Measurements from ENCODE around the gene PTPRN2.

PTPRN2 gene

GRCh38 chr7:158135931-158136330, 451.7 kb downstream of the PTPRN2 start:
- DNase-seq (ENCODE audit: low read depth) = no peak

GRCh38 chr7:158134824-158135223, 452.8 kb downstream of the PTPRN2 start:
- no peak for DNase-seq (ENCODE audit: low read depth)

GRCh38 chr7:158133515-158134271, 453.9 kb downstream of the PTPRN2 start:
- no peak for DNase-seq (ENCODE audit: low read depth)

- DNase-seq (ENCODE audit: low read depth) = no peak
Measured at GRCh38 chr7:158133057-158133456, 454.6 kb downstream of the PTPRN2 start.

- no peak for DNase-seq (ENCODE audit: low read depth)
Measured at GRCh38 chr7:158130023-158130409, 457.6 kb downstream of the PTPRN2 start.

- no peak for DNase-seq (ENCODE audit: low read depth)
Measured at GRCh38 chr7:158129037-158130022, 458.3 kb downstream of the PTPRN2 start.

- no peak for DNase-seq (ENCODE audit: low read depth)
Measured at GRCh38 chr7:158128572-158128971, 459.1 kb downstream of the PTPRN2 start.

- no peak for DNase-seq (ENCODE audit: low read depth)
Measured at GRCh38 chr7:158127241-158127640, 460.4 kb downstream of the PTPRN2 start.

- no peak for DNase-seq (ENCODE audit: low read depth)
Measured at GRCh38 chr7:158126661-158127060, 461.0 kb downstream of the PTPRN2 start.

GRCh38 chr7:158125721-158126120, 461.9 kb downstream of the PTPRN2 start:
- no peak for DNase-seq (ENCODE audit: low read depth)

GRCh38 chr7:158125091-158125490, 462.5 kb downstream of the PTPRN2 start:
- DNase-seq (ENCODE audit: low read depth) = no peak

- no peak for DNase-seq (ENCODE audit: low read depth)
Measured at GRCh38 chr7:158124671-158125079, 462.9 kb downstream of the PTPRN2 start.

- DNase-seq (ENCODE audit: low read depth) = no peak
Measured at GRCh38 chr7:158123753-158124152, 463.9 kb downstream of the PTPRN2 start.

GRCh38 chr7:158123214-158123613, 464.4 kb downstream of the PTPRN2 start:
- no peak for DNase-seq (ENCODE audit: low read depth)

GRCh38 chr7:158121441-158122045, 466.1 kb downstream of the PTPRN2 start:
- DNase-seq (ENCODE audit: low read depth) = no peak

- no peak for DNase-seq (ENCODE audit: low read depth)
Measured at GRCh38 chr7:158120716-158121115, 466.9 kb downstream of the PTPRN2 start.

- DNase-seq (ENCODE audit: low read depth) = no peak
Measured at GRCh38 chr7:158120316-158120715, 467.3 kb downstream of the PTPRN2 start.

- DNase-seq (ENCODE audit: low read depth) = no peak
Measured at GRCh38 chr7:158117341-158118222, 470.0 kb downstream of the PTPRN2 start.

- DNase-seq (ENCODE audit: low read depth) = no peak
Measured at GRCh38 chr7:158116235-158116634, 471.4 kb downstream of the PTPRN2 start.

- no peak for DNase-seq (ENCODE audit: low read depth)
Measured at GRCh38 chr7:158114056-158114850, 473.4 kb downstream of the PTPRN2 start.

Measured in stimulated activated CD4-positive, alpha-beta T cell treated with anti-CD3 and anti-CD28 coated beads, Interleukin-2, amount 100 ng/mL, for 4 hours (primary cell).